ENCODE data around the gene PHACTR2.

GRCh38 chr6:143783077-143783476 is 105.3 kb downstream of the PHACTR2 start:
- no peak for TF ChIP-seq CTCF (IDR thresholded peaks at IDR 0.05 in 2 of 3, conservative IDR thresholded peaks at IDR 0.05 in 1 of 3; ENCODE audit: borderline replicate concordance in 1 of 3, insufficient read depth in 1 of 3, low read depth in 2 of 3, low read length in 2 of 3)
- TF ChIP-seq JUND (IDR thresholded peaks at IDR 0.05), result no peak
- TF ChIP-seq YY1 (IDR thresholded peaks at IDR 0.05; ENCODE audit: extremely low read depth, insufficient replicate concordance, low read depth, low read length), result no peak
- no peak for TF ChIP-seq CEBPB (IDR thresholded peaks at IDR 0.05; ENCODE audit: low read depth)
- no peak for TF ChIP-seq EZH2 (IDR thresholded peaks at IDR 0.05)
- TF ChIP-seq SP1 (IDR thresholded peaks at IDR 0.05; ENCODE audit: low read depth), result no peak
- TF ChIP-seq REST (IDR thresholded peaks at IDR 0.05; ENCODE audit: low read depth), result no peak
- TF ChIP-seq SRF (IDR thresholded peaks at IDR 0.05; ENCODE audit: low read depth), result no peak
- TF ChIP-seq POLR2AphosphoS5 (IDR thresholded peaks at IDR 0.05; ENCODE audit: low read depth, low read length), result no peak
- TF ChIP-seq ELF1 (IDR thresholded peaks at IDR 0.05; ENCODE audit: borderline replicate concordance, low read depth), result no peak
- TF ChIP-seq SIN3A (IDR thresholded peaks at IDR 0.05; ENCODE audit: low read depth), result no peak
- TF ChIP-seq POLR2A (IDR thresholded peaks at IDR 0.05; ENCODE audit: borderline replicate concordance, extremely low read depth, insufficient read depth, insufficient read length), result no peak
- TF ChIP-seq ATF3 (IDR thresholded peaks at IDR 0.05), result no peak
- TF ChIP-seq EGR1 (IDR thresholded peaks at IDR 0.05; ENCODE audit: low read depth), result no peak
